Upper lobe of left lung (tissue), 4 donors: ENCODE data around the gene RNLS.

Experiments
- CTCF ChIP-seq, 6 experiments: fragments of 450-650 bp in 4 of 6; fragments of 200-600 bp in 2 of 6; sonication (generic) in 2 of 6; IDR thresholded peaks; one replicate each; pipeline ENCODE4 v1.5.1; 2016 to 2019; ENCODE audit warnings: antibody characterized with exemption in 6 of 6
- POLR2A ChIP-seq, 4 donors: fragments of 450-650 bp; IDR thresholded peaks; one replicate each; pipeline ENCODE4 v1.5.1; 2016 to 2017; ENCODE audit warnings: antibody characterized with exemption in 4 of 4, mild to moderate bottlenecking in 2 of 4
- POLR2AphosphoS5 ChIP-seq, 2 donors: sonication (generic); formaldehyde crosslinking; IDR thresholded peaks; one replicate each; pipeline ENCODE4 v1.5.1; 2017; ENCODE audit warnings: antibody characterized with exemption in 2 of 2

GRCh38 chr10:88234297-88234696 is 348.8 kb downstream of the RNLS start:
- no peak for TF ChIP-seq POLR2AphosphoS5 (IDR thresholded peaks at IDR 0.05)
- no peak for TF ChIP-seq CTCF (IDR thresholded peaks at IDR 0.05)
- TF ChIP-seq POLR2A (IDR thresholded peaks at IDR 0.05): no peak
